Stimulated activated CD4-positive, alpha-beta T cell treated with anti-CD3 and anti-CD28 coated beads, Interleukin-4, amount 100 ng/mL, for 48 hours (primary cell): ENCODE measurements around the gene TRAPPC6A.

Experiments
- DNase-seq, 2 donors: peaks; one replicate each; pipeline ENCODE4 v3.0.0-alpha.2; 2020; ENCODE audit warnings: low read depth in 2 of 2

Gene TRAPPC6A

GRCh38 chr19:45186509-45187334, 8.7 kb upstream of the TRAPPC6A start:
- DNase-seq, result no peak

DNA sequence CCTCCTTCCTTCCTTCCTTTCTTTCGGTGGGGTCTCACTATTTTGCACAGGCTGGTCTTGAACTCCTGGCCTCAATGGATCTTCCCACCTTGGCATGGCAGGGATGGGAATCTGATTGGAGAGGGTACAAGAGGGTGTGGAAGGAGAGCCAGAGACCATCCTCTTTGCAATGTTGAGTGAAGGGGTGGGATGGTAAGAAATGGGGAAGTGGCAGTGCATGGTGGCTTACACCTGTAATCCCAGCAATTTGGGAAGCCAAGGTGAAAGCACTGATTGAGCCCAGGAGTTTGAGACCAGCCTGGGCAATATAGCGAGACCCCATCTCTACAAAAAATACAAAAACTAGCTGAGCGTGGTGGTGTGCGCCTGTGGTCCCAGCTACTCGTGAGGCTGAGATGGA, 6.1 kb upstream of the TRAPPC6A start:
- no peak for DNase-seq

DNA sequence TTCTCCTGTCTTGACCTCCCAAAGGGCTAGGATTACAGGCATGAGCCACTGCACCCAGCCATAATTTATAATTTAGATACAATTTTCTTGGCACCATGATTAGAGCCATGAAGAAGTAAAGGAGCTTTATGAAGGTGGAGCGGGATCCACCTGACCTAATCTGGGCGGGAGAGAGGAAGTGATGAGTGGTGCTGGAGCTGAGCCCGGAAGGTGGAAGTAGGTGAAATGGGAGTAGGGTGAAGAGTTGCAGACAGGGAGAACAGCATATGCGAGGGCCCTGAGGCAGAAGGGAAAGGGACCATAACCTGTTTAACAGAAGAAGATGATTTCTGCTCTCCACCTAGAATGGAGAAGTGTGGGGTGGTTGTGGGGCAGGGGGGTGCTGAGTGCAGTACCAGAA, 4.7 kb upstream of the TRAPPC6A start:
- no peak for DNase-seq

DNA sequence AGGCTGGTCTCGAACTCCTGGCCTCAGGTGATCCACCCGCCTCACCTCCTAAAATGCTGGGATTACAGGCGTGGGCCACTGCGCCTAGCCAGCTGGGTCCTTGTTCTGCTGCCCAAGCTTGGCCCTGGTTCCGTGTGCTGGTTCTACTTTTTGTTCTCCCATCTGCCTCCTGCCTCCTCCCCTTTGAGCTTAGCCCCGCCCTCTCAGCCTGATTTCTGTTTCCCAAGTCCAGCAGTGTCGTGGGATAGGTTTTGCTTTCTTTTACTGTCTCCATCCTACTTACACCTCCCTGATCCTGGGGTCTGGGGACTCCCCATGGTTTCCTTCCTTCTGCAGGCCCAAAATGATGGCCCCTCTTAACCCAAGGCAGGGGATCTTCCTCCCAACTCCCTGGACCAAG, 2.9 kb upstream of the TRAPPC6A start:
- no peak for DNase-seq

DNA sequence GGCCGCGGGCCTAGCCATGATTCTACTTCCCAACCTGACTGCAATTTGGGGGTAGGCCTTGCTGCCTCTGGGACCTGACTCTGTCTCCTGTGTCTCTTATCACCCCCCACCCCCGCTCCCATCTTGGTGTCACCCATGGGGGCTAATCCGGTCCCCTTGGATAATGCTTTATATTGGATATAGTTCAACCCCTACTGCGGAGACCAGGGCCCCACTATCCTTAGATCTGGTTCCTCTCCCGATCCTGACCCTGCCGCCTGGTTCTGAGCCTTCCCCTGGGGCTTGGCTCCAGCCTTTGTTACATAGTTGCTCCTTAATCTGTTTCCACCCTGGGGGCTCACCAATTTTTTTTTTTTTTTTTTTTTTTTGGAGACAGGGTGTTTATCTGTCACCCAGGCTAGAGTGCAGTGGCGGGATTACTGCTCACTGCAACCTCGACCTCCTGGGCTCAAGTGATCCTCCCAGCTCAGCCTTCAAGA, 1.9 kb upstream of the TRAPPC6A start:
- no peak for DNase-seq

GRCh38 chr19:45179072-45179891, 1.2 kb upstream of the TRAPPC6A start:
- peak; percentile 28 to 33 for DNase-seq

- peak; percentile 99 to 100 for DNase-seq
These were observed 430 bp upstream of the TRAPPC6A start, which contains the start of gene BLOC1S3 for GRCh38 chr19:45178262-45179071. TSS of gene BLOC1S3 (plus strand) at chr19:45178784. CDS start at chr19:45179297, 513 bp downstream.

DNA sequence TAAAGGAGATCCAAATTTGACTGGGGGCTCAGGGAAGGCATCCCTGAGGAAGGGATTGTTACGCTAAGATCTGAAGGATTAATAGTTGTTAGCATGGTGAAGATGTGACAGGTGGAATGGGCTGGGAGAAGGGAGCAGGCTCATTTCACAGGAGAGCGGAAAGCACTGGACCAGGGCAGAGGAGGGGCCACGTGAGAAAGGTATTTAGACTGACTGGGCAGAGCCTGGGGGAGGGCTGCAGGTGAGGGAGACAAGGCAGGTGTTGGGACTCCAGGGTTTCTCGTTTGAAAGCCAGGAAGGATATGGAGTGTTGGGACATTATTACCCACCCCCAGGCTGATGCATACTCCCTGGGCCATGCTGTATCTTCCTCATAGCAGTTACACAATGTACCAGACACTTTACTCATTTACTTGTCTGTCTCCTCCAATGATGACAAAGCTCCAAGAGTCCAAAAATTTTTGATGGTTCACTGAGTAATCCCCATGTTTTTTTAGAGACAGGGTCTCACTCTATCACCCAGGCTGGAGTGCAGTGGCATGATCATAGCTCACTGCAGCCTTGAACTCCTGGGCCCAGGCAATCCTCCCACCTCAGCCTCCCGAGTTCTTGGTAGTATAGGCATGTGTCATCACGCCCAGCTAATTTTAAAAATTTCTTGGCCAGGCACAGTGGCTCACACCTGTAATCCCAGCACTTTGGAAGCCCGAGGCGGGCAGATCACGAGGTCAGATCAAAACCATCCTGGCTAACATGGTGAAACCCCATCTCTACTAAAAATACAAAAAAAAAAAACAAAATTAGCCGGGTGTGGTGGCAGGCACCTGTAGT, 2.3 kb downstream of the TRAPPC6A start:
- DNase-seq, result no peak

DNA sequence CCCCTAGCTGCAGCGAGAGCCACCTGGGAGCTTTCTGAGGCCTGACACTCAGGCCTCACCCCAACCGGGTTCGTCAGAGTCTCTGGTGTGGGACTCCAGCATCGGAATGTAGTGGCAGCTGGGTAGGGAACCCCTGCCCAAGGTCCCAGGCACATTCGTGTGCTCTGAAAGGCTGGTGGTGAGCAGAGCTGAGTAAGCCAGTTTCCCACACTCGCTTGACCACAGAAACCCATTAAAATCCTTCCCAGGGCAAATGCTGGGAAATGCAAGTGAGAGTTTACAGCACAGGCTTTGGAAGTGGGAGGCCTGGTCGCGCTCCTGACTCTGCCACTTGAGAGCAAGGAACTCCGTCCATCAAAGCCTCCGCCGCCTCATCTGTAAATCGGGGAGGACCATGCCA, 4.2 kb downstream of the TRAPPC6A start:
- DNase-seq, result no peak

- DNase-seq, result no peak
These were observed 5.3 kb downstream of the TRAPPC6A start for GRCh38 chr19:45172611-45173208.

- no peak for DNase-seq
These were observed 5.9 kb downstream of the TRAPPC6A start for GRCh38 chr19:45172173-45172572.

DNA sequence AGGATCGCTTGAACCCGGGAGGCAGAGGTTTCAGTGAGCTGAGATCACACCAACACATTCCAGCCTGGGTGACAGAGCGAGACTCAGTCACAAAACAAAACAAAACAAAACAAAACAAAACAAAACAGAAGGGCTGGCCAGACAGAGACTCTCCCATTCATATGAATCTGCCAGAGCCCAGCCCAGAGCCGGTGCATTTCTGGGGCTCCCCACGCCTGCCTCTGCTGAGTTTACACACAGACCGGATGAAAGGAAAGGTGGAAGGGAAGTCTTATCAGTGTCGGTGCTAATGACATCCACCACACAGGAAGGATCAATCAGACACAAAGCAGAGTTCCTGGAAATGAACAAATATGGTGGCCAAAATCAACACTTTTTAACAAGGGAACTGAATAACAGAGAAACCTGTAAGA, 6.8 kb downstream of the TRAPPC6A start:
- no peak for DNase-seq

DNA sequence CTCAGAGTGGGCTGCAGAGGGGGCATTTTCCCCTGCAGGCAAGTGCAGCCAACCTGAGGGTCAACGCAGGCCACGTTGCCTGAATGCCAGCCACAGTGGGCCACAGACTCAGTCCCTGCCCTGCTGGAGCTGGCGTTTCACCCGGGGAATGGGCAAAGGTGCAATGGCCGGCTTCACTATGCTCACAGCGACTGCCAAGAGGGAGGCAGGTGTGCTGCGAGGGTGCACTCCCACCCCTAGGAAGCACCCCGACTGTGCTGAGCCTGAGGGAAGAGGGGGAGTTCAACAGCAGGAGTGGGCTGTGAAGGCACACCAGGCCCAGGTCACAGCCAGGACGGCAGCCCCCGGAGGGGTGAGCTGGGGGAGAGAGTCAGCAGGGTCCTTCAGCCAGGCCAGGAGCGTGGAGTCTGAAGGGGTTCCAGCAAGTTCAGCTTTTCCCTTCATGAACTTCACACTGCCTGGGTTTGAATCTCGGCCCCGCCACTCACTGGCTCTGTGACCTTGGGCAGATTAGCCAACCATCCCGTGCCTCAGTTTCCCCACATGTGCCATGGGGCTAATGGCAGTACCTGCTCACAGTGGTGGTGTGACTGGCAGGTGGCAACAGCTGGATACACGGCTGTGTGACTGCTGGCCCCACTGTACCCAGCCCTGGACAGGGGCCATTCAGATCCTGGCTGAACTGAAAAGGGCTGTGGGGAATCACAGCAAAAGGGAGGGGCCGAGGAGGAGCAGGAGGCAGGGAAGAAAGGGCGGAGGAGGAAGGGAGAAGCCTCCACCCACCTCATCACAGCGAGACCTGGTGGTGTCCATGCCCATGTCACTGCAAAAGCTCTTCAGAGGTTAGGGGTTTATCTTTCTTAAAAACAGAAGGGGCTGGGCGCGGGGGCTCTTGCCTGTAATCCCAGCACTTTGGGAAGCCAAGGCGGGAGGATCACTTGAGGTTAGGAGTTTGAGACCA, 7.6 kb downstream of the TRAPPC6A start:
- no peak for DNase-seq

DNA sequence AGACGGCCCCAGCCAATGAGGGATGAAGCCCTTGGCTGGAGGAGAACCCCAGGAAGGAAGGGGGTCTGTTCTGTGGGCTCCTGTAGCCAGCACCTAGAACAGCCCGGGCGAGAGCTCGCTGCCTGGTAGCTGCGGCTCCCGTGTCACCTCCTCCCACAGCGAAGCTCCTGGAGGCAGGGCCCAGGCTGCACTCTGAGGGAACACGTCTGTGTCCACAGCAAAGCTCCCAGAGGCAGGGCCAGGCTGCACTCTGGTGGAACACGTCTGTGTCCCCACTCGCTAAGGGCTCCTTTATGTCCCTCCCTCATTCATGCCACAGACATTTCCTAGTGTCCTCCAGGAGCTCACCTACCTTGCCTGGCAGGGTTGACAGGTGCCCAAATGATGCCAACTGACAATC, 8.4 kb downstream of the TRAPPC6A start:
- DNase-seq, result no peak

GRCh38 chr19:45168767-45169351, 9.2 kb downstream of the TRAPPC6A start:
- no peak for DNase-seq

- no peak for DNase-seq
These were observed 11.2 kb downstream of the TRAPPC6A start for GRCh38 chr19:45166723-45167252.

DNA sequence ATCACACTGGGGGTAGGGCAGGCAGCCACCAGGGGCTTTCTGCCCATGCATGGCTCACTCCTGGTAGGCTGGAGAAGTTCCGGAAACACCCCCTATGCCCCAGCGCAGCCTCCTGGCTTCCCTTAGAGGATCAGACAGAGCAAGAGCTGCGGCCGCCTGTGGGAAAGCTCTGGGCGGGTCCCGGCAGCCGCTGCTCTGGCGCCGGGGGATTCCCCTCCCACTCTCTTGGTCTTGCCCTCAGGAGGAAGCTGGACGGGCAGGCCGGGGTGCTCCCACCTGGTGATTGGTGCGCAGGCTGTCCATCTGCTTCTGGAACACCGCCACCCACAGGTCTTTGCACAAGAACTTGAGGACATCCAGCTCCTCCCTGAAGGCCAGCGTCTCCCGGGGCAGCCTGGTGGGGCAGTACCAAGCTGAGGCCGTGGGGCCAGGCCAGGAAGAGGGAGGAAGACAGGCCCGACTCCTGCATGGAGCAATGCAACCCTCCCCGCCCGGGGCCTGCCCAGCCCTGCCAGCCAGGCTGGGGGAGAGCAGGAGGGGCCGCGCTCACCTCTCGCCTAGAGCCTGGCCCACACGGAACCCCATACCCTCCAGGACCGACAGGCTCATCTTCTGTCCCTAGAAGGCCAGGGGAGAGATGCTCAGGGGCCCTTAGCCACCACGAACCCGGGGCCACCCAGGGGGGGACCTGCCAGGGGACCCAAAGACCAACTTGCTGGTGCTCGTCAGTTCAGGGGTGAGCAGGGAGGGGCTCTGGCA, 13.3 kb downstream of the TRAPPC6A start:
- peak; percentile 42 to 68 for DNase-seq
